Measurements from ENCODE around the gene XYLB.
A peak's percentile ranks its signal among the peaks of the same experiment; 100 is the strongest.

GRCh38 chr3:38297947-38298711 is 48.5 kb upstream of the XYLB start:
- TF ChIP-seq CTCF (IDR thresholded peaks at IDR 0.05): peak in 1 of 4 experiments; percentile 17
- TF ChIP-seq POLR2AphosphoS5 (IDR thresholded peaks at IDR 0.05): no peak
